ENCODE measurements around the gene MCC. TPM values are rescaled to one million over a fixed set of nuclear protein-coding genes. Genes with fewer than 3 reads are reported as not detected.

MCC gene
- total RNA-seq, 1 experiment from 2014 or later: 7.1 TPM

DNA sequence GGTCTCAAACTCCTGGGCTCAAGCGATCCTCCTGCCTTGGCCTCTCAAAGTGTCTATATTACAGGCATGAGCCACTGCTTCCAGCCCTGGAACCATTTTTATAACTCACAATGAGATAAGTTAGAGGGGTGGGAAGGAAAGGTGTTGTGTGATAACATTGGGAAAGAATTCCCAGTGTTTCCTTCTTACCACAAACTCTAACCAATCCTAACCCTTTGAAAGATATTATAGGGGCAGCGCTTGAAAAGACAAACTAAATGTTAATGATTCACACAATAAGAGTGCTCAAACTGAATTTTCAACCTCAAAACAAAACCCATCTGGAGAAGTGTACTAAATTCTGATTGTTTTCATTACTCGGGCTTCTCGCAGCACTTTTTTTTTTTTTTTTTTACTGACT is 163.2 kb downstream of the MCC start:
- ATAC-seq (no peak), DNase-seq (no peak)
- Histone ChIP-seq H3K9me3 (ENCODE audit: low read length) (no peaks in the 10 kb centered on the region), H3K9ac (ENCODE audit: low read length) (no peak overlapping the region), H3K27me3 (ENCODE audit: low read length) (no peaks in the 10 kb centered on the region), H3K79me2 (ENCODE audit: low read length) (no peaks in the 10 kb centered on the region), H3K4me2 (ENCODE audit: low read length) (no peak overlapping the region), H4K20me1 (ENCODE audit: low read length) (no peaks in the 10 kb centered on the region), H3K4me3 (ENCODE audit: low read length) (no peak overlapping the region), H3K9me2 (replicated peaks; ENCODE audit: low read length) (no peaks in the 10 kb centered on the region), H3K36me3 (ENCODE audit: low read depth, low read length) (no peaks in the 10 kb centered on the region), H3K27ac (ENCODE audit: low read length) (no peak overlapping the region), H2AFZ (ENCODE audit: low read length) (no peak overlapping the region), H3F3A (ENCODE audit: low read length, unreplicated experiment) (no peaks in the 10 kb centered on the region), H3K4me1 (ENCODE audit: insufficient read depth, low read length) (peaks cover 2% of the 10 kb centered on the region)
- POLR2A ChIA-PET (ENCODE audit: unreplicated experiment): no interaction called here
- intact Hi-C loops (cut with micrococcal nuclease): no loop called here
- BruUV-seq (replicated peaks): no TSS peak
- CTCF ChIA-PET: no interaction called here
- TF ChIP-seq, protein P1, sequence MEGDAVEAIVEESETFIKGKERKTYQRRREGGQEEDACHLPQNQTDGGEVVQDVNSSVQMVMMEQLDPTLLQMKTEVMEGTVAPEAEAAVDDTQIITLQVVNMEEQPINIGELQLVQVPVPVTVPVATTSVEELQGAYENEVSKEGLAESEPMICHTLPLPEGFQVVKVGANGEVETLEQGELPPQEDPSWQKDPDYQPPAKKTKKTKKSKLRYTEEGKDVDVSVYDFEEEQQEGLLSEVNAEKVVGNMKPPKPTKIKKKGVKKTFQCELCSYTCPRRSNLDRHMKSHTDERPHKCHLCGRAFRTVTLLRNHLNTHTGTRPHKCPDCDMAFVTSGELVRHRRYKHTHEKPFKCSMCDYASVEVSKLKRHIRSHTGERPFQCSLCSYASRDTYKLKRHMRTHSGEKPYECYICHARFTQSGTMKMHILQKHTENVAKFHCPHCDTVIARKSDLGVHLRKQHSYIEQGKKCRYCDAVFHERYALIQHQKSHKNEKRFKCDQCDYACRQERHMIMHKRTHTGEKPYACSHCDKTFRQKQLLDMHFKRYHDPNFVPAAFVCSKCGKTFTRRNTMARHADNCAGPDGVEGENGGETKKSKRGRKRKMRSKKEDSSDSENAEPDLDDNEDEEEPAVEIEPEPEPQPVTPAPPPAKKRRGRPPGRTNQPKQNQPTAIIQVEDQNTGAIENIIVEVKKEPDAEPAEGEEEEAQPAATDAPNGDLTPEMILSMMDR (conservative IDR thresholded peaks at IDR 0.05; ENCODE audit: low read depth, low read length): no peak
- TF ChIP-seq EZH2phosphoT487 (IDR thresholded peaks at IDR 0.05; ENCODE audit: borderline replicate concordance, low read length) (no peak), EZH2 (IDR thresholded peaks at IDR 0.05; ENCODE audit: low read length, unreplicated experiment) (no peak)

DNA sequence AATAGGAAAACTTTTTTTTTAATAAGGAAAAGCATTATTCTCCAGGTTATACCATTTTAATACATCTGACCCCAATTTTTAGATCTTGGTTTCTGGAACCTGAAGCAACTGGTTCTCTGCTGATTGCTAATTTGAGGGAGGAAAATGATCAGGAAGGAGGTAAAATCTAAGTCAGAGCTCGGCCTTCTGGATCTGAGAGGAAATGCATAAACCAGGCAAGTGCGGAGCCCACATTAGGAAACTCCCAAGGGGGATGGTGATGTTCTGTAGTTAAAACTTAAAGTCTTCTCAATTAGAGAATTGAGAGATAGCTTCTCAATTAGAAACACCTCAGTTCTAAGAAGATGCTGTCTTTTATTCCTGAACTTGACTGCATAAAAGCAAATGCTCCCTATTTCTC is 167.0 kb downstream of the MCC start:
- H3K9ac ChIP-seq (ENCODE audit: low read length): no peak overlapping the region
- no peak overlapping the region for H3K4me2 ChIP-seq (ENCODE audit: low read length)
- POLR2A ChIA-PET (ENCODE audit: unreplicated experiment): no interaction called here
- H3F3A ChIP-seq (ENCODE audit: low read length, unreplicated experiment): no peaks in the 10 kb centered on the region
- ATAC-seq (no peak), DNase-seq (no peak)
- H3K4me3 ChIP-seq (ENCODE audit: low read length): no peak overlapping the region
- H4K20me1 ChIP-seq (ENCODE audit: low read length): no peaks in the 10 kb centered on the region
- intact Hi-C loops (cut with micrococcal nuclease): no loop called here
- TF ChIP-seq EZH2 (IDR thresholded peaks at IDR 0.05; ENCODE audit: low read length, unreplicated experiment) (no peak), EZH2phosphoT487 (IDR thresholded peaks at IDR 0.05; ENCODE audit: borderline replicate concordance, low read length) (no peak)
- TF ChIP-seq, protein P1 (conservative IDR thresholded peaks at IDR 0.05; ENCODE audit: low read depth, low read length): no peak
- H3K4me1 ChIP-seq (ENCODE audit: insufficient read depth, low read length): no peaks in the 10 kb centered on the region
- no peaks in the 10 kb centered on the region for H3K27me3 ChIP-seq (ENCODE audit: low read length)
- H3K9me2 ChIP-seq (replicated peaks; ENCODE audit: low read length): no peaks in the 10 kb centered on the region
- no peaks in the 10 kb centered on the region for H3K79me2 ChIP-seq (ENCODE audit: low read length)
- no TSS peak for BruUV-seq (replicated peaks)
- no peak overlapping the region for H3K27ac ChIP-seq (ENCODE audit: low read length)
- H3K9me3 ChIP-seq (ENCODE audit: low read length): no peaks in the 10 kb centered on the region
- CTCF ChIA-PET: no interaction called here
- no peak overlapping the region for H2AFZ ChIP-seq (ENCODE audit: low read length)
- H3K36me3 ChIP-seq (ENCODE audit: low read depth, low read length): no peaks in the 10 kb centered on the region

DNA sequence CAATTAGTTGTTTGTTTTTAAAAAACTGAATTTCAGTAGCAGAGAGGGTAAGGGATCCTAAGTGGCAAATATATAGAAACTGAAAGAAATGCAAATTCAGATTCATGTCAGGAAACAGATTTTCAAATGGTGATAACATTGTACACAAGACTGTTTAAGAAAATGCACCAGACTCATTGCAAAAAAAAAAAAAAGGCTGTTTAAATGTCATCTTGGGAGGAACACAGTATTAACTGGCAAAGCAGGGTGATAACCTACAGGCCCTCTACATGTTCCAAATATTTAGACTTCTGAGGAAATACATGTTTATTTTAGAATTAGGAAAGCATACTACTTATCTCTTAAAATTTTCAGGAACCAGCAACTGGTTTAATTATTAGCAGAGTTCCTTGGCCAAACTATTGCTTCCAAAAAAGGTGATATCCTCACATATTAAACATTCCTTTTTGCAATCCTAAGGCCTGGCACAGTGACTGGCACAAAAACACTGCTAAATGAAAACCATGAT is 167.9 kb downstream of the MCC start:
- Histone ChIP-seq H3K79me2 (ENCODE audit: low read length) (no peaks in the 10 kb centered on the region), H3K27me3 (ENCODE audit: low read length) (no peaks in the 10 kb centered on the region), H3K36me3 (ENCODE audit: low read depth, low read length) (no peaks in the 10 kb centered on the region), H3K9me2 (replicated peaks; ENCODE audit: low read length) (no peaks in the 10 kb centered on the region), H3K9ac (ENCODE audit: low read length) (no peak overlapping the region), H3K9me3 (ENCODE audit: low read length) (no peaks in the 10 kb centered on the region), H4K20me1 (ENCODE audit: low read length) (no peaks in the 10 kb centered on the region), H2AFZ (ENCODE audit: low read length) (no peak overlapping the region), H3F3A (ENCODE audit: low read length, unreplicated experiment) (no peaks in the 10 kb centered on the region), H3K4me2 (ENCODE audit: low read length) (no peak overlapping the region), H3K4me1 (ENCODE audit: insufficient read depth, low read length) (no peaks in the 10 kb centered on the region), H3K27ac (ENCODE audit: low read length) (no peak overlapping the region), H3K4me3 (ENCODE audit: low read length) (no peak overlapping the region)
- no peak for ATAC-seq
- CTCF ChIA-PET: no interaction called here
- POLR2A ChIA-PET (ENCODE audit: unreplicated experiment): no interaction called here
- intact Hi-C loops (cut with micrococcal nuclease): no loop called here
- no peak for DNase-seq
- TF ChIP-seq EZH2 (IDR thresholded peaks at IDR 0.05; ENCODE audit: low read length, unreplicated experiment): no peak
- TF ChIP-seq EZH2phosphoT487 (IDR thresholded peaks at IDR 0.05; ENCODE audit: borderline replicate concordance, low read length): no peak
- TF ChIP-seq, protein P1 (conservative IDR thresholded peaks at IDR 0.05; ENCODE audit: low read depth, low read length): no peak
- no TSS peak for BruUV-seq (replicated peaks)

All from PC-3 (cell line).